ENCODE data around the gene TECR. TPM values are rescaled to one million over a fixed set of nuclear protein-coding genes. Genes with fewer than 3 reads are reported as not detected.

The TECR gene
- total and polyA plus RNA-seq, 2 of the 13 experiments (the other 11 are each of a cell fraction or from before 2014, with no cell fraction given), result 54.9 to 121 TPM

- POLR2A ChIA-PET, result interaction anchor here (1.0 to 5.8 kb wide), 5 partner anchors 9 to 36 kb away, joined by 3 to 123 read pairs (median 7); partner anchors contain the start of gene GIPC1
- TF ChIP-seq RBFOX2 (IDR thresholded peaks at IDR 0.05; ENCODE audit: low read depth, low read length) (peak; percentile 41), HMGXB3 (CRISPR knock-in tag; IDR thresholded peaks at IDR 0.05; ENCODE audit: borderline replicate concordance) (no peak), ZNF766 (CRISPR knock-in tag; IDR thresholded peaks at IDR 0.05; ENCODE audit: borderline replicate concordance) (no peak), CEBPG (CRISPR knock-in tag; IDR thresholded peaks at IDR 0.05) (no peak), SYNCRIP (IDR thresholded peaks at IDR 0.05; ENCODE audit: insufficient read depth, low read depth, low read length) (no peak), ZFY (CRISPR knock-in tag; IDR thresholded peaks at IDR 0.05) (no peak), ZFX (CRISPR knock-in tag; IDR thresholded peaks at IDR 0.05; ENCODE audit: low read depth) (peak; percentile 22; the same call in 1 of the 2 replicates), REL (CRISPR knock-in tag; conservative IDR thresholded peaks at IDR 0.05) (no peak), MTF1 (CRISPR knock-in tag; IDR thresholded peaks at IDR 0.05) (no peak), HMGXB4 (CRISPR knock-in tag; IDR thresholded peaks at IDR 0.05; ENCODE audit: borderline replicate concordance in 1 of 2, low read depth in 1 of 2) (no peak), LCORL (IDR thresholded peaks at IDR 0.05) (no peak), LCORL (CRISPR knock-in tag; IDR thresholded peaks at IDR 0.05) (0 out of 2 replicates have a peak, but pooled peaks have one; percentile 8), MYC (CRISPR knock-in tag; IDR thresholded peaks at IDR 0.05; ENCODE audit: borderline replicate concordance) (0 out of 2 replicates have a peak, but pooled peaks have one; percentile 4), ZNF567 (CRISPR knock-in tag; IDR thresholded peaks at IDR 0.05; ENCODE audit: borderline replicate concordance) (no peak)
- TF ChIP-seq, protein P1, sequence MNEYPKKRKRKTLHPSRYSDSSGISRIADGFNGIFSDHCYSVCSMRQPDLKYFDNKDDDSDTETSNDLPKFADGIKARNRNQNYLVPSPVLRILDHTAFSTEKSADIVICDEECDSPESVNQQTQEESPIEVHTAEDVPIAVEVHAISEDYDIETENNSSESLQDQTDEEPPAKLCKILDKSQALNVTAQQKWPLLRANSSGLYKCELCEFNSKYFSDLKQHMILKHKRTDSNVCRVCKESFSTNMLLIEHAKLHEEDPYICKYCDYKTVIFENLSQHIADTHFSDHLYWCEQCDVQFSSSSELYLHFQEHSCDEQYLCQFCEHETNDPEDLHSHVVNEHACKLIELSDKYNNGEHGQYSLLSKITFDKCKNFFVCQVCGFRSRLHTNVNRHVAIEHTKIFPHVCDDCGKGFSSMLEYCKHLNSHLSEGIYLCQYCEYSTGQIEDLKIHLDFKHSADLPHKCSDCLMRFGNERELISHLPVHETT (CRISPR knock-in tag; conservative IDR thresholded peaks at IDR 0.05), result no peak
These were observed 13.8 kb upstream of the TECR start for GRCh38 chr19:14515501-14516047.

More at GRCh38 chr19:14515501-14516047, 13.8 kb upstream of the TECR start:
- H2AFZ ChIP-seq (ENCODE audit: low read length), result no peak overlapping the region
- FAIRE-seq (no peak), ATAC-seq (no peak), DNase-seq (ENCODE audit: low spot score) (no peak)
- WGBS (ENCODE audit: low lambda C conversion rate), result 45% methylated on average over 4 of the region's 8 CpGs
- peak overlapping the region; percentile 91 for H3K27ac ChIP-seq (ENCODE audit: extremely low read length, insufficient read depth, low read length)
- peak overlapping the region; percentile 96 for H3K4me2 ChIP-seq (ENCODE audit: low read depth, low read length)
- intact Hi-C loops (cut with micrococcal nuclease; ENCODE audit: unreplicated experiment), result no loop called here
- H3K9me3 ChIP-seq (ENCODE audit: low read length), result no peaks in the 10 kb centered on the region
- peaks cover 79% of the 10 kb centered on the region for H3K4me1 ChIP-seq (ENCODE audit: insufficient read depth, low read length)
- H3K9ac ChIP-seq (ENCODE audit: insufficient read depth, low read depth, low read length), result peak overlapping the region; percentile 98
- BruUV-seq (replicated peaks), result no TSS peak
- H3K27me3 ChIP-seq (ENCODE audit: control insufficient read depth in 1 of 2, insufficient read depth in 2 of 2, low read length in 2 of 2), result no peaks in the 10 kb centered on the region; a peak in 1 of 5 replicates
- CTCF ChIA-PET (ENCODE audit: low intra/inter-chr PET ratio, low total read pairs), result no interaction called here
- H3K4me3 ChIP-seq (replicated peaks in 1 of 3; ENCODE audit: insufficient read depth in 1 of 3, low read depth in 2 of 3, low read length in 3 of 3), result peak overlapping the region; percentile 91 to 98 (median 92)
- peaks cover 9 to 26% of the 10 kb centered on the region in 2 experiments for H3K36me3 ChIP-seq (replicated peaks in 1 of 2; ENCODE audit: control insufficient read depth in 1 of 2, insufficient read depth in 2 of 2, low read length in 2 of 2)
- in situ Hi-C loops (cut with HindIII; ENCODE audit: extremely low pct_ligation_motif_present, low pct_unique_long_range_greater_than_20kb), result no loop called here
- peaks cover 35% of the 10 kb centered on the region for H4K20me1 ChIP-seq (ENCODE audit: insufficient read depth, low read length)
- H3K79me2 ChIP-seq (ENCODE audit: insufficient read depth, low read length), result peaks cover 39% of the 10 kb centered on the region
